ENCODE data around the gene CA5A.
"Not testable (repeated sequence)": the region's sequence is repeated elsewhere in the genome, so short reads cannot be mapped to it uniquely, and the experiment has no call there.

Gene CA5A

DNA sequence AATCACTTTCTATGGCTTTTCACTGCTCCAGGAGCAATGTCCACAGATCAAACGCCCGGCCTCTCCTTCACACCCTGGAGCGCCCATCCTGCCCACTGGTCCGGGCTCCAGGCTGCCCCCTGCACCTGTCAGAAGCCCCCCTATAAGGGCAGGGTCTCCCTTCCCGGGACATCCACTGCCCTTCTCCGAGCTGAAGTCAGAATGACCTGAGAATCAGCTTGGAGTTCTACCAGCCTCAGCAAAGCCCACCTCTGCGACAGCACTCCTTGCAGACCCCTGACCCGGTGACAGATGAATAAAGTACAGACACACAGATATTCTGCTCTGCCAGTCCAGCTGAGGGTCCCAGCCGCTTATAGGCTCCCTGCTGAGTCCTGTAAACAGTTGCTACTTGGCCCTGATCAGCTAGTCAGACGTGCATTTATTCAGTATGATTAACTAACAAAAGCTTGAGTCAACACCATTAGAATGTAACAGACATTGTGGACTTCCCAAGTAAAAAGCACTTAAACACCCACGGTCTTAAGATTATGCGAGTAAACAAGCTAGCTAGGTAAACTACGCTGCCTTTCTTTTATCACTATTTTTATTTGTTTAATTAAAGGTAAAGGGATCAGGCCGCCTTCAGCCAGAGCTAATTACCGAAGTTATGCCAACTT is 71.9 kb downstream of the CA5A start:
- DNase-seq = no peak

DNA sequence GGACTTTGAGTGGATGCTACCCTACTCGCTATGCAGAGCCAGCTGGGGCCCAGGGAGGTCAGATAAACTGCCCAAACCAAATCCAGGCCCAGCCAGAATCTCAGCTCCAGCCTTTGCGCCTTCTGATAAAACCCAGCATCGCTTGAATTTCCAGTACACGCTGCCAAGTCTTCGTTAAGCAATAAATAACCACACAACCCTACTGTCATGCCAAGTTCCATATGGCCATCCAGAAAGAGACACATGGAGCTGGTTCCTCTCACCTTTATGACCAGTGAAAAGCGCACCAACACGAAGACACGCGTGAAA is 73.0 kb downstream of the CA5A start:
- not testable (repeated sequence) for DNase-seq

GRCh38 chr16:87862597-87863326 is 73.6 kb downstream of the CA5A start:
- DNase-seq = not testable (repeated sequence)

- not testable (repeated sequence) for DNase-seq
Observed at GRCh38 chr16:87861300-87862099, 74.8 kb downstream of the CA5A start.

DNA sequence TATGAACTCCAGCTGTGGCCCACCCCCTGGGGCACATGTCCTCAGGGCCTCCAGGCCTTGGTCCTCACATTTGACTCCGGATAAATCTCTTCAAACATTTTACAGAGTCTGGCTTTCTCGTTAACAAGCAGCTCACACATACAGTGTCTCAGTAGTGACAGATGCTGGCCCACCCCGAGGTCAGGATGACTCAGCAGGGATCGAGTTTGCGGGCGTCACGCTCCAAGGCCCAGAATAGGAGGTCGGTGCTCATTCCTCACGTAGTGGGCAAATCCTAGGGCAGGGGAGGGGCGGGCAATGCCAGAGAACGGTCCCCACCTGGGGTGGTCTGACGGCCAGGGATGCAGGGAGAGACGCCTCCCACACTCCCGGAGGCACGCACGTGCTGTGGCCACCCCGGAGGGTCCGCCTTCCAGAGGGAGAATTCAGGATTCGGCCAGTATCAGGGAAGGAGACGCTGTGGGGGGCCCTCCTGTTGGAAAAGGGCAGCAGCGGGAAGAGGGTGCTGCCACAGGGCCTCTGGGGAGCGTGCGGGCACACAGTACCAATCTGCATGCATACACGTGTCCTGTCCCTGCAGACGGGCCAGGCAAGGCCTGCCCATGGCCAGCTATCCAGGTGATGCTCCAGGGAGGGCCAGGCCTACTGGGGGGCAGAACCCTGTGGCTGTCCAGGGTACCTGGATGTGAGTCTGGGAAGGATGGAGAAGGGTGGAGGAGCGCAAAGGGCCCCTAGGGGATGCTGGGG is 75.6 kb downstream of the CA5A start:
- DNase-seq = no peak

GRCh38 chr16:87858151-87858993 is 78.0 kb downstream of the CA5A start:
- peak in 1 of 4 experiments; percentile 27 for DNase-seq

DNA sequence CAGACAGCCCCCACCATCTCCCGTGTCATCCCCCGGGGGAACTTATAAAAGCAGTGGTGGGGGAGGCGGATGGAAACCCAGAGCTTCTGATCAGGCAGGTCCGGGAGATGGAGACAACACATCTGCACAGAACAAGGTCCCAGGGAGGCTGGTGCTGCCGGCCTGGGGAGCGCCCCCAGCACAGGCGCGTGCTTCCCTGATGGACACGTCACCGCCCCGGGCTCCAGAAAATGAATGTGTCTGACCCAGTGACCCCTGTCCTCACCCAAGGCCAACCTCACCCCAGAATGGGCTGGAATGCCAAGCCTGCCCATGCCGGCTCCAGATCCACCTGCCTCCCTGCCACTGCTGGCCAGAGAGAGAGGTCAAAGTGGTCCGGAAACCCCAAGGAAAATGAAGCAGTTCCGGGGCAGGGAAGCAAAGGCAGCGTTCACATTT is 79.5 kb downstream of the CA5A start:
- no peak for DNase-seq

- DNase-seq = peak; percentile 60 to 82 (median 72)
Observed at GRCh38 chr16:87855852-87856715, 80.2 kb downstream of the CA5A start.

- DNase-seq = no peak
Observed at GRCh38 chr16:87854907-87855683, 81.2 kb downstream of the CA5A start.

GRCh38 chr16:87854053-87854906 is 82.0 kb downstream of the CA5A start:
- DNase-seq = no peak

GRCh38 chr16:87853411-87854052 is 82.8 kb downstream of the CA5A start:
- DNase-seq = peak; percentile 93 to 96 (median 96)

DNA sequence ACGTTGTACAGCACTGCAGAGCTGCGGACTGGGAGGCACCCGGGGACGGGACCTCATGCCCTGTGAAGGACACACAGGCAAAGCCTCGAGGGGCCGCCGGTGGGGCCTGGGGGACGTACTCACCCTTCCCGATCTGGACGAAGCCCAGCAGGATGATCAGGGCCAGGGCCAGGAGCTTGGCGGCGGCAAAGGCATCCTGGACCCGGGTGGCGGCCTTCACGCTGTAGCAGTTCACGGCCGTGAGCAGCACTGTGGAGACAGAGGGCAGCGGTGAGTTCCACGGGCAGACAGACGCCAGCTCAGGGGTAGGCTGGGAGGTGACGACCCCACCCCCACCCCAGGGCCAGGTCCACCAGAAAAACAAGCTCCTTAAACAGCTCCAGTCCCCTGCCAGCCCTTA is 84.7 kb downstream of the CA5A start:
- no peak for DNase-seq

GRCh38 chr16:87851141-87851587 is 85.2 kb downstream of the CA5A start:
- DNase-seq = no peak

GRCh38 chr16:87850009-87851006 is 86.0 kb downstream of the CA5A start:
- DNase-seq = peak; percentile 59 to 84 (median 76)

DNA sequence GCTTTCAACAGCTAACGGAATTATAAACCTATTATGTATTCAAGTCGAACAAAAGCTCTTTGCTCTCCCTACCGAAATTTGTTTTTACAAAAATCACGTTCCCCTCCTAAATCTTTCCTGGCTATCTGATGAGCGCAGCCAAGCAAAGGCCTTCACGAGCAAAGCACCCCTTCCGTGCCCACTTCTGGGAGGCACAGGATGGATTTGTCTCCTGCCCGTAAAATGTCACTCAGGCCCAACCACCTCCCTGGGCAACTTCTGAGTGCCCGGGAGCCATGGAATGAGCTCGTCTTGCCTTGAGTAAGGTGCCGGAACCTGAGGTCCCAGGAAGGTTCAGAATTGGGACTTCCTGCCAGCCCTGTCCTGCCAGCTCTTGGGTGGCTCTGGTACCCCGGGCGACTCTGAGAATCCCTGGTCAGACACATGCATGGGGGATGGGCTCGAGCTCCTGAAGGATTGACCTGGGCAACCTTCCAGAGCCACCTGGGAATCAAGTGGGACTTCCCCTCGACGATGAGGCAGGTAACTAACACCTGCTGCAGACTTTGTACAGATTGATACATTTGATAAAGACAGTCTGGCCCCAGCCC is 86.8 kb downstream of the CA5A start:
- DNase-seq = no peak

DNA sequence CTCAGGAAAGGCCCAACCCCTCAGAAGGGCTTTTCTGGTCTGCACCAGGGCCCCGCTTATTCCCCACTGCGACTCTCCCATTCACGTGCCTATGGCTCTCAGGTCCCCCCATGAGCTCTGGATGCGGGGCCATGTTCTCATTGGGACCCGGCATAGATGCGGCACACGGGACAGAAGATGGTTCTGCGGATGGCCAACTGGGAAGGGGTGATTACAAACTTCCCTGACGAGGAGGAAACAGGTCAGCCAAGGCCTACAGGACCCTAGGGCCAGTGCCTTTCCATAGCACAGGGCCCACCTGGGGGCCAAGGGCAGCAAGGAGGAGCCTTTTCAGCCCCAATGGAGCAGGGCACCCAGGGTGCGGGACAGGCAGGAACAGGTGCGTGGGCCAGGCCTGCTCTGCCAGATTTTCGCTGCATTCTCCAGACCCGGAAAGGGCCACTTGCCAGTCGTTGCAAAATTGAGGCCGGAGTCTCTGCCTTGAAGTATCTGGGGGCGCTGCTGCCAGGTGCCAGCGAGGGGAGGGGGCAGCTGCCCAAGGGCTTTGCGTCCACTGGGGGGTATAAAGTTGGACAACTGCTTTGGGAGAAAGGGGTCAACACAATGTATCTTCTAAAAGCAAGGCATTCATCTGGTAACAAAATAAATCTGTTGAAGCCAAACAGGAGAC is 87.5 kb downstream of the CA5A start:
- DNase-seq = no peak
